Liver (tissue), 3 donors: ENCODE results near the gene CLEC17A.

ENCODE experiments used
- ATF3 ChIP-seq: IDR thresholded peaks from 2 replicates; pipeline ENCODE4 v1.6.1; 2016; ENCODE audit warnings: antibody characterized with exemption
- CTCF ChIP-seq: fragments of 150-350 bp; IDR thresholded peaks from 2 replicates; pipeline ENCODE4 v1.5.1; 2017; ENCODE audit warnings: improper control_type of control experiment, low read depth, low read length; ENCODE audit not compliant: missing input control
- EGR1 ChIP-seq, 2 donors: IDR thresholded peaks; 2 replicates each; pipeline ENCODE4 v1.6.1; 2016 to 2018; ENCODE audit warnings: antibody characterized with exemption in 2 of 2, low read depth in 2 of 2
- FOXA1 ChIP-seq: IDR thresholded peaks from 2 replicates; pipeline ENCODE4 v1.6.1; 2016; ENCODE audit warnings: antibody characterized with exemption
- GABPA ChIP-seq, 2 donors: IDR thresholded peaks in 1 of 2; conservative IDR thresholded peaks in 1 of 2; 2 replicates each; pipeline ENCODE4 v1.6.1; 2016; ENCODE audit warnings: antibody characterized with exemption in 2 of 2, mild to moderate bottlenecking in 1 of 2, moderate library complexity in 1 of 2
- HNF4A ChIP-seq, 2 donors: conservative IDR thresholded peaks; 2 replicates each; pipeline ENCODE4 v1.6.1; 2016; ENCODE audit warnings: antibody characterized with exemption in 2 of 2, mild to moderate bottlenecking in 2 of 2
- MAX ChIP-seq: IDR thresholded peaks from 2 replicates; pipeline ENCODE4 v1.6.1; 2016; ENCODE audit warnings: antibody characterized with exemption
- RAD21 ChIP-seq, 2 donors: IDR thresholded peaks; 2 replicates each; pipeline ENCODE4 v1.6.1; 2016; ENCODE audit warnings: antibody characterized with exemption in 2 of 2, mild to moderate bottlenecking in 2 of 2
- RXRA ChIP-seq, 2 donors: IDR thresholded peaks; 2 replicates each; pipeline ENCODE4 v1.6.1; 2017 to 2018; ENCODE audit warnings: antibody characterized with exemption in 2 of 2, mild to moderate bottlenecking in 1 of 2
- SP1 ChIP-seq: IDR thresholded peaks from 2 replicates; pipeline ENCODE4 v1.6.1; 2018; ENCODE audit warnings: antibody characterized with exemption, mild to moderate bottlenecking
- TAF1 ChIP-seq: conservative IDR thresholded peaks from 2 replicates; pipeline ENCODE4 v1.6.1; 2016; ENCODE audit warnings: antibody characterized with exemption, mild to moderate bottlenecking
- YY1 ChIP-seq: IDR thresholded peaks from 2 replicates; pipeline ENCODE4 v1.6.1; 2016; ENCODE audit warnings: antibody characterized with exemption, mild to moderate bottlenecking
- TF ChIP-seq, protein P1 (sequence below): IDR thresholded peaks from 2 replicates; pipeline ENCODE4 v1.6.1; 2016; ENCODE audit warnings: antibody characterized with exemption, mild to moderate bottlenecking
- TF ChIP-seq, protein P2 (sequence below): IDR thresholded peaks from 2 replicates; pipeline ENCODE4 v1.6.1; 2016; ENCODE audit warnings: antibody characterized with exemption
- donor health status: healthy.
- donor health status: healthy.

GRCh38 chr19:14654786-14655560 is 72.1 kb downstream of the CLEC17A start:
- TF ChIP-seq CTCF (no peak), MAX (no peak), TAF1 (no peak), RAD21 (IDR thresholded peaks at IDR 0.05) (no peak), YY1 (no peak), RXRA (IDR thresholded peaks at IDR 0.05) (no peak), SP1 (no peak), GABPA (IDR thresholded peaks at IDR 0.05 in 1 of 2, conservative IDR thresholded peaks at IDR 0.05 in 1 of 2) (no peak), EGR1 (IDR thresholded peaks at IDR 0.05; ENCODE audit: low read depth in 2 of 2) (no peak), HNF4A (conservative IDR thresholded peaks at IDR 0.05) (no peak), ATF3 (no peak), FOXA1 (no peak)
- TF ChIP-seq, protein P1, sequence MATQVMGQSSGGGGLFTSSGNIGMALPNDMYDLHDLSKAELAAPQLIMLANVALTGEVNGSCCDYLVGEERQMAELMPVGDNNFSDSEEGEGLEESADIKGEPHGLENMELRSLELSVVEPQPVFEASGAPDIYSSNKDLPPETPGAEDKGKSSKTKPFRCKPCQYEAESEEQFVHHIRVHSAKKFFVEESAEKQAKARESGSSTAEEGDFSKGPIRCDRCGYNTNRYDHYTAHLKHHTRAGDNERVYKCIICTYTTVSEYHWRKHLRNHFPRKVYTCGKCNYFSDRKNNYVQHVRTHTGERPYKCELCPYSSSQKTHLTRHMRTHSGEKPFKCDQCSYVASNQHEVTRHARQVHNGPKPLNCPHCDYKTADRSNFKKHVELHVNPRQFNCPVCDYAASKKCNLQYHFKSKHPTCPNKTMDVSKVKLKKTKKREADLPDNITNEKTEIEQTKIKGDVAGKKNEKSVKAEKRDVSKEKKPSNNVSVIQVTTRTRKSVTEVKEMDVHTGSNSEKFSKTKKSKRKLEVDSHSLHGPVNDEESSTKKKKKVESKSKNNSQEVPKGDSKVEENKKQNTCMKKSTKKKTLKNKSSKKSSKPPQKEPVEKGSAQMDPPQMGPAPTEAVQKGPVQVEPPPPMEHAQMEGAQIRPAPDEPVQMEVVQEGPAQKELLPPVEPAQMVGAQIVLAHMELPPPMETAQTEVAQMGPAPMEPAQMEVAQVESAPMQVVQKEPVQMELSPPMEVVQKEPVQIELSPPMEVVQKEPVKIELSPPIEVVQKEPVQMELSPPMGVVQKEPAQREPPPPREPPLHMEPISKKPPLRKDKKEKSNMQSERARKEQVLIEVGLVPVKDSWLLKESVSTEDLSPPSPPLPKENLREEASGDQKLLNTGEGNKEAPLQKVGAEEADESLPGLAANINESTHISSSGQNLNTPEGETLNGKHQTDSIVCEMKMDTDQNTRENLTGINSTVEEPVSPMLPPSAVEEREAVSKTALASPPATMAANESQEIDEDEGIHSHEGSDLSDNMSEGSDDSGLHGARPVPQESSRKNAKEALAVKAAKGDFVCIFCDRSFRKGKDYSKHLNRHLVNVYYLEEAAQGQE, result no peak
- TF ChIP-seq, protein P2, sequence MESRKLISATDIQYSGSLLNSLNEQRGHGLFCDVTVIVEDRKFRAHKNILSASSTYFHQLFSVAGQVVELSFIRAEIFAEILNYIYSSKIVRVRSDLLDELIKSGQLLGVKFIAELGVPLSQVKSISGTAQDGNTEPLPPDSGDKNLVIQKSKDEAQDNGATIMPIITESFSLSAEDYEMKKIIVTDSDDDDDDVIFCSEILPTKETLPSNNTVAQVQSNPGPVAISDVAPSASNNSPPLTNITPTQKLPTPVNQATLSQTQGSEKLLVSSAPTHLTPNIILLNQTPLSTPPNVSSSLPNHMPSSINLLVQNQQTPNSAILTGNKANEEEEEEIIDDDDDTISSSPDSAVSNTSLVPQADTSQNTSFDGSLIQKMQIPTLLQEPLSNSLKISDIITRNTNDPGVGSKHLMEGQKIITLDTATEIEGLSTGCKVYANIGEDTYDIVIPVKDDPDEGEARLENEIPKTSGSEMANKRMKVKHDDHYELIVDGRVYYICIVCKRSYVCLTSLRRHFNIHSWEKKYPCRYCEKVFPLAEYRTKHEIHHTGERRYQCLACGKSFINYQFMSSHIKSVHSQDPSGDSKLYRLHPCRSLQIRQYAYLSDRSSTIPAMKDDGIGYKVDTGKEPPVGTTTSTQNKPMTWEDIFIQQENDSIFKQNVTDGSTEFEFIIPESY, result no peak
